SK-N-SH treated with all-trans-retinoic acid at 6 μM for 48 hours (cell line): ENCODE data around the gene WWTR1.

ENCODE experiments used
- ATAC-seq: fragments of 200-7000 bp; cut with Tn5 transposase; 3 replicates; pipeline ENCODE4 v1.9.1; 2020; ENCODE audit warnings: mild to moderate bottlenecking, moderate library complexity
- ARNTL ChIP-seq: fragments of 450-650 bp; formaldehyde crosslinking; IDR thresholded peaks from 2 replicates; pipeline ENCODE4 v1.5.0; 2020; ENCODE audit warnings: low read depth, mild to moderate bottlenecking, moderate library complexity, borderline replicate concordance
- BACH2 ChIP-seq: fragments of 250-450 bp; sonication (Bioruptor Pico); IDR thresholded peaks from 2 replicates; pipeline ENCODE4 v1.9.0; 2021; ENCODE audit warnings: mild to moderate bottlenecking, borderline replicate concordance
- CREB5 ChIP-seq: fragments of 250-450 bp; sonication (Bioruptor Pico); IDR thresholded peaks from 2 replicates; pipeline ENCODE4 v1.5.1; 2020; ENCODE audit warnings: low read depth, mild to moderate bottlenecking, moderate library complexity
- CSDC2 ChIP-seq: fragments of 250-450 bp; sonication (Bioruptor Pico); IDR thresholded peaks from 2 replicates; pipeline ENCODE4 v1.5.0; 2020; ENCODE audit warnings: mild to moderate bottlenecking, moderate library complexity
- GLIS3 ChIP-seq: fragments of 250-450 bp; sonication (Bioruptor Pico); IDR thresholded peaks from 2 replicates; pipeline ENCODE4 v1.5.0; 2020; ENCODE audit warnings: mild to moderate bottlenecking, moderate library complexity
- ISL1 ChIP-seq: fragments of 250-450 bp; sonication (Bioruptor Pico); IDR thresholded peaks from 2 replicates; pipeline ENCODE4 v2.1.2; 2022; ENCODE audit warnings: mild to moderate bottlenecking, moderate library complexity
- OSR1 ChIP-seq: fragments of 250-450 bp; sonication (Bioruptor Pico); IDR thresholded peaks from 2 replicates; pipeline ENCODE4 v1.8.0; 2022; ENCODE audit warnings: moderate library complexity, mild to moderate bottlenecking, inconsistent platforms
- PATZ1 ChIP-seq: fragments of 250-450 bp; sonication (Bioruptor Pico); IDR thresholded peaks from 2 replicates; pipeline ENCODE4 v1.8.0; 2020; ENCODE audit warnings: mild to moderate bottlenecking, moderate library complexity, borderline replicate concordance
- PPARA ChIP-seq: fragments of 250-450 bp; sonication (Bioruptor Pico); IDR thresholded peaks from 2 replicates; pipeline ENCODE4 v1.5.0; 2020; ENCODE audit warnings: mild to moderate bottlenecking, borderline replicate concordance
- RARB ChIP-seq: fragments of 250-450 bp; sonication (Bioruptor Pico); IDR thresholded peaks from 2 replicates; pipeline ENCODE4 v1.8.0; 2021; ENCODE audit warnings: mild to moderate bottlenecking, moderate library complexity
- SNAI2 ChIP-seq: fragments of 250-450 bp; sonication (Bioruptor Pico); IDR thresholded peaks from 2 replicates; pipeline ENCODE4 v1.5.0; 2020; ENCODE audit warnings: mild to moderate bottlenecking, moderate library complexity
- TCF4 ChIP-seq: fragments of 250-450 bp; sonication (Bioruptor Pico); IDR thresholded peaks from 2 replicates; pipeline ENCODE4 v1.8.0; 2021; ENCODE audit warnings: mild to moderate bottlenecking, moderate library complexity, borderline replicate concordance
- TOX ChIP-seq: fragments of 250-450 bp; sonication (Bioruptor Pico); IDR thresholded peaks from 2 replicates; pipeline ENCODE4 v1.8.0; 2021; ENCODE audit warnings: mild to moderate bottlenecking, moderate library complexity, borderline replicate concordance
- TSHZ2 ChIP-seq: fragments of 250-450 bp; sonication (Bioruptor Pico); IDR thresholded peaks from 2 replicates; pipeline ENCODE4 v1.5.0; 2020; ENCODE audit warnings: mild to moderate bottlenecking, moderate library complexity
- ZC3H10 ChIP-seq: fragments of 250-450 bp; sonication (Bioruptor Pico); IDR thresholded peaks from 2 replicates; pipeline ENCODE4 v1.5.1; 2021; ENCODE audit warnings: mild to moderate bottlenecking, moderate library complexity
- ZFP30 ChIP-seq: fragments of 450-650 bp; formaldehyde crosslinking; IDR thresholded peaks from 2 replicates; pipeline ENCODE4 v1.5.0; 2022; ENCODE audit warnings: mild to moderate bottlenecking, moderate library complexity
- ZNF565 ChIP-seq: fragments of 450-650 bp; formaldehyde crosslinking; conservative IDR thresholded peaks from 2 replicates; pipeline ENCODE4 v1.5.0; 2020; ENCODE audit warnings: low read depth, mild to moderate bottlenecking, moderate library complexity
- ZNF70 ChIP-seq: fragments of 450-650 bp; formaldehyde crosslinking; IDR thresholded peaks from 2 replicates; pipeline ENCODE4 v1.5.0; 2020; ENCODE audit warnings: mild to moderate bottlenecking, moderate library complexity
- TF ChIP-seq, protein P1 (sequence below): fragments of 250-450 bp; sonication (Bioruptor Pico); IDR thresholded peaks from 2 replicates; pipeline ENCODE4 v1.5.1; 2021; ENCODE audit warnings: mild to moderate bottlenecking, moderate library complexity

The WWTR1 gene

DNA sequence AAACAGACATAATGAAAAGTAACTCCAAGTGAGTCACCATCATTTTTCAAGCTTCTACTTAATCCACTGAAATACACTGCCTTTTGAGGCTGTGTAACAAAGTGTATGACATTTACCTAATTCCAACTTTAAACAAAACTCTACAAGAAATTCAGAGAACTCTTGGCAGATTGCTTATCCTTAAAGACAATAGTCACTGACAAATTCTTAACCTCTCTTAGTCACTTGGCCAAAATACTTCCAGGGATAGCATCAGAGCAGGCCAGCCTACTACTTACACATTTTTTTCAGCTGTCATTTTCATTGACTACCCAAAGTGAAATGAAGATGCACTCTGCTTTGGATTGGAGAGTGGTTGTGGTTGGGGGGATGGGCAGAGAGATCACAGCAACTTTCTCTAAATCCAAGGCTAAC is 3.6 kb downstream of the WWTR1 start (continued):
- TF ChIP-seq, protein P1, sequence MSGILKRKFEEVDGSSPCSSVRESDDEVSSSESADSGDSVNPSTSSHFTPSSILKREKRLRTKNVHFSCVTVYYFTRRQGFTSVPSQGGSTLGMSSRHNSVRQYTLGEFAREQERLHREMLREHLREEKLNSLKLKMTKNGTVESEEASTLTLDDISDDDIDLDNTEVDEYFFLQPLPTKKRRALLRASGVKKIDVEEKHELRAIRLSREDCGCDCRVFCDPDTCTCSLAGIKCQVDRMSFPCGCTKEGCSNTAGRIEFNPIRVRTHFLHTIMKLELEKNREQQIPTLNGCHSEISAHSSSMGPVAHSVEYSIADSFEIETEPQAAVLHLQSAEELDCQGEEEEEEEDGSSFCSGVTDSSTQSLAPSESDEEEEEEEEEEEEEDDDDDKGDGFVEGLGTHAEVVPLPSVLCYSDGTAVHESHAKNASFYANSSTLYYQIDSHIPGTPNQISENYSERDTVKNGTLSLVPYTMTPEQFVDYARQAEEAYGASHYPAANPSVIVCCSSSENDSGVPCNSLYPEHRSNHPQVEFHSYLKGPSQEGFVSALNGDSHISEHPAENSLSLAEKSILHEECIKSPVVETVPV (CRISPR knock-in tag), result no peak
- no peak for TF ChIP-seq CSDC2 (CRISPR knock-in tag)
- no peak for TF ChIP-seq TCF4 (CRISPR knock-in tag)
- TF ChIP-seq TSHZ2 (CRISPR knock-in tag), result no peak
- TF ChIP-seq, all 23 proteins: peak for 3

DNA sequence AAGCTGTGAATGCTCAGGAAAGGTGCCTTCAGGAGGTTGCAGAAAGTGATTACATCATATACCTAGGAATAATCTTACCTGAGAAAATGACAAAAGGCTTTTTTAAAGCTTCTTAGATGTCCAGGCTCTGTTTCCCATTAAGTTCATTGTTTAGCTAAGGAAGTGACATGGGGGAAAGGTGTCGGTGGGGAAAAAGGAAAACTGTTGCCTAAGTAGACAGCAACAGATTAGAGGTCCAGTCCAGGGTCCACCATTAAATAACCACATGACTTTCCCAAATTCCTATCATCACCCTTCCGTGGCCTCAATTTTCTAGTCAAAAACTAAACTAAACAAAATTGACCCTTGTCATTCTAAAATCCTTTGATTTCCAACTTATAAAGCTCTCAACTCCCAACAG is 4.3 kb downstream of the WWTR1 start:
- ATAC-seq, result no peak

GRCh38 chr3:149653136-149653535 is 4.7 kb downstream of the WWTR1 start:
- ATAC-seq, result no peak
- TF ChIP-seq TOX (CRISPR knock-in tag) (no peak), SNAI2 (no peak), RARB (CRISPR knock-in tag) (no peak), ZNF565 (CRISPR knock-in tag) (no peak), TSHZ2 (CRISPR knock-in tag) (no peak), ARNTL (CRISPR knock-in tag) (no peak), ISL1 (CRISPR knock-in tag) (no peak), ZC3H10 (CRISPR knock-in tag) (no peak), PATZ1 (no peak), GLIS3 (CRISPR knock-in tag) (no peak), OSR1 (CRISPR knock-in tag) (no peak), PPARA (no peak), ZNF70 (CRISPR knock-in tag) (no peak)

More for the DNA sequence above, 4.3 kb downstream of the WWTR1 start:
- TF ChIP-seq ARNTL (CRISPR knock-in tag) (no peak), PPARA (no peak), CSDC2 (CRISPR knock-in tag) (no peak), SNAI2 (no peak), ZNF565 (CRISPR knock-in tag) (no peak)

DNA sequence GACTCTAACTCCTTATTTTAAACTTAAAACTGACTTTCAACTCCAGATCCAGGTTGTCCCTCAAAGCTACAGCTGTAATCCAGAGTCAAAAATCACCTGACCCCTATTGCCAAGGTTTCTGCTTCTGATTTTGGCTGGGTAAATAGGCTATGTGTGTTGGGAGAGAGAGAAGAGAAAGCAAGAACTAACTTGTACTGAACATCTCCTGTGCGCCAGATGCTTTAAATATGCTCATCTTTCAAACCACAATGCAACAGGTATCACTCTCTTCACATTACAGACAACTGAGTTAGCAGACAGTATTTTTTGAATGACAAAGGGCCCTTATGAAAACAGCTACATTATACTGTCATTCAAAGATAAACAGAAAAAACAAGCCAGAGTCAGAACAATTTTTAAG is 7.0 kb downstream of the WWTR1 start:
- ATAC-seq, result no peak
- TF ChIP-seq CSDC2 (CRISPR knock-in tag) (no peak), CREB5 (CRISPR knock-in tag) (no peak), ZFP30 (CRISPR knock-in tag) (no peak), TSHZ2 (CRISPR knock-in tag) (no peak), TOX (CRISPR knock-in tag) (no peak), PATZ1 (no peak), BACH2 (CRISPR knock-in tag) (no peak)
- TF ChIP-seq, protein P1 (CRISPR knock-in tag), result no peak
